Stimulated activated CD4-positive, alpha-beta T cell treated with anti-CD3 and anti-CD28 coated beads, Interleukin-15, amount 100 ng/mL, for 24 hours (primary cell): ENCODE results near the gene CAPN2.

ENCODE experiments used
- DNase-seq: peaks from one replicate; pipeline ENCODE4 v3.0.0-alpha.2; 2020

The CAPN2 gene

DNA sequence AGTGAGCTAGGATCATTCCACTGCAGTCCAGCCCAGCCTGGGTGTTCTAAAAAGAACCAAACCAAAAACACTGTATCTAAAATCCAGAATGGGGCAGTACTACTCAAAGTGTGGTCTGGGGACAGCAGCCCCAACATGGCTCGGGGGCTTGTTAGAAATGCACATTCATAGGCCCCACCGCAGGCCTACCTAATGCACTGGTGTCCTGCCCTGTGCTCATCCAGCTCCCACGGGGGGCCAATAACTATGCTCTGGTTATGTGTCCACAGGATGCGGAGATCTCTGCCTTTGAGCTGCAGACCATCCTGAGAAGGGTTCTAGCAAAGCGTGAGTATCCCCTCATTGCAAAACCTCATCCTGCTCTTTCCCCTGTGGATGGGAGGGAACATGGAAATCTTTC lies 51.5 kb downstream of the CAPN2 start:
- no peak for DNase-seq

DNA sequence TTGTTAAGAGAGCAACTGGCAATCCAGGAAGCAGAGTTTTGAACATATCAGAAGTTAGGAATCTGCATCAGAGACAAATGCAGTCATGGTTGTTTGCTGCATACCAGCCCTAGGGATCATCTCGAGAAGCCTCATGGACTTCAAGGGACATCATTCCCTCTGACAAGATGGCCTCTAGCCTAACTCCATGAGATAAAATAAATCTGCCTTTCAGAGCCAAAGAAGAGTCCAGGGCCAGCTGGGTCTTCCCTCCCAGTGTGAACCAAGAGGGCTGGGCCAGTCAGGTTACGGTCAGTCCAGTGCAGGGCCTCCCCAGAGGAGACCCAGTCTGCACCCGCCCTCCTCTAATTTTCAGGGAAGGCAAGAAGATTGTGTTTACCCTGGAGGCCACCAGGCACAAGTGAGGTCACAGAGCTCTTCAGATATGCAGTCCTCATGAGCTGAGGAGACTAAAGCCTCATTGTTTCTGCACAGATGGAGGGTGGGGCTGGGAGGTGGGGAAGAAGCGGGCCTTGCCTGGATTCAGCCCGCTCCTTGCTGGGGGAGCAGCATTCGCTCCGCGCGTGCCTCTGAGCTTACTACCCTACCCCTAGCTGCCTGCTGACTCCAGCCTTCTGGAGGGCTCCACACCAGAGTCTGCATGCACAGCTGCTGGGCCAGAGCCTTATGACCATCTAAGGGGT lies 52.8 kb downstream of the CAPN2 start:
- DNase-seq = no peak

- DNase-seq = no peak
Measured at GRCh38 chr1:223765719-223766340, 53.5 kb downstream of the CAPN2 start.

DNA sequence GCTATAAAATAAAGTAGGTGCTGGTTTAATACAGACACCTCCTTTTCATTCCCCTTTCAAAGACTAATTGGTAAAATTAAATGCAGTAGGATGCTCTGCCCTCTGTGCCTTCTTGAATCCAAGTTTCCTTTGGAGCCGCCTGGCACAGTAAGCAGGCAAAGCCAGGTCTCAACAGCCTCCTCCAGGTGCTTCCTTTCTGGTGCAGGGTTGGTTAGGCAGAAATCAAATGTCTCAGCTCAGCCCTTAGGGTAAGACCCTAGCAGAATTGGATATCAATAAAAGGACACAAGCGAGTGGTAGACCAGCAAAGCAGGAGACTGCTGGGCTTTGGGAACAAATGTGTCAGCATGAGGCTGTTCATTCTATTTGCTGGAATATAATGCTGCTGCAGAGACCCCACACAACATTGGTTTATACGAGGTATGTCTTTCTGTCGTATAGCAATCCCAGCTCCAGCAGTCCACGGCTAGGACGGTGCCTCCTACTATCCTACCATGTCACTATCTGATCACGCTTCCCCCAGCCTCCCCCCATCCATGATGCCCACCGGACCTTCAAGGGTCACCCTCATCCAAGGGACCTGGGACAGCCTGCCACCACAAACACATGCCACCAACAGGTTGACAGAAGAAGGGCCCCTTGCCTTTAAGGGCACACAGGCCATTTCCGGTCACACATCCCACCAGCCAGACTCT lies 58.4 kb downstream of the CAPN2 start:
- no peak for DNase-seq

DNA sequence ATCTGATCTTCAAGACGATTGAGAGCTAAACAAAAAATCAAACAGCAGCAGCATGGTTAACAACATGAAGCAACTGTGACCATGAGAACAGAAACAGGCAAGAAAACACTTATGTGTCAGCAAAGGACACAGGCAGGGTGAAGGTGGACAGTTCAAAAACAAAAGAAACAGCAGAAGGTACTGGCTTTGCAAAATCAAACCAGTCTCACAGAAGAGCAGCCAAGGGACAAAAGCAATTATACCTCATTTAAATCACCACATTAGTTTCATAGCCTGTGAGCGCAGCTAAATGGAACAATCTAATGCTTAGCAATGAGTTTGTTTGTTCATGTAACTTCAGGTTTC lies 59.1 kb downstream of the CAPN2 start:
- no peak for DNase-seq

DNA sequence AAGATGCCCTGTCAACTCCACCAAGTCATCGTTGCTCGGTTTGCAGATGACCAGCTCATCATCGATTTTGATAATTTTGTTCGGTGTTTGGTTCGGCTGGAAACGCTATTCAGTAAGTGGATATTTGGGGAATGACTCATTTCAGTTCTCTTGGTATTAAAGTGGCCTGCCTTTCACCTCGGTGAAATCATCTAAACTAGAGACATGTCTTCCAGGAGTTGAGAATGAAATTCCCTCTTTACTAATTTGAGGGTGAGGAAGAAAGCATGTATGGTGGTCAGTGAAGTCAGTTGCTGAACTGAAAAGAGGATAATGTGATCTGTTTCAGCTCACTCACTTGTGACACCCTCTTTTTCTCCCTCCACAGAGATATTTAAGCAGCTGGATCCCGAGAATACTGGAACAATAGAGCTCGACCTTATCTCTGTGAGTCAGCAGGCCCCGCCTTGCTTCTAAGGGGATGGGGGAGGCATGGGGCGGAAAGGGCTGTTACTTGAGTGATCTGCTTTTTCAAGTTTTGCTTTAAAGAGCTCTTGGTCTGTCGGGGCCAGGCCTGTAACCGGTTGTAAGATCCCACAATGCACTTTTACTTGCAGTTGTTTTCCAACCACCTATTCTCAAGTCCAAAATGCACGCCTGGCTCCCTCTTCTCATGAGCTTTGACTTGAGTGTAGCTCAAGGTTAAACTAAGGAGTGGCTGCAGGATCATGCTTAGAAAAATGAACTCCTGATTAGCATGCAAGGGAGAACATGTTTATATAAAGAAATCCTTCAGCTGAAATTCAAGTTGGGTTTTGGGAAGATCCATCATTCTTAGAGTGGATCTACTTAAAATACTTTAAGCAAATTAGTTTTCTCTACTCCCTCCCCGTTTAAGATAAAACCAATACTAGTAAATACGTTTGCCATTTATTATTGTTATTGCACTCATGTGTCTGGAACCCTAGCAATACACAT lies 59.8 kb downstream of the CAPN2 start:
- DNase-seq = no peak

GRCh38 chr1:223772771-223773160 lies 60.4 kb downstream of the CAPN2 start:
- DNase-seq = no peak

DNA sequence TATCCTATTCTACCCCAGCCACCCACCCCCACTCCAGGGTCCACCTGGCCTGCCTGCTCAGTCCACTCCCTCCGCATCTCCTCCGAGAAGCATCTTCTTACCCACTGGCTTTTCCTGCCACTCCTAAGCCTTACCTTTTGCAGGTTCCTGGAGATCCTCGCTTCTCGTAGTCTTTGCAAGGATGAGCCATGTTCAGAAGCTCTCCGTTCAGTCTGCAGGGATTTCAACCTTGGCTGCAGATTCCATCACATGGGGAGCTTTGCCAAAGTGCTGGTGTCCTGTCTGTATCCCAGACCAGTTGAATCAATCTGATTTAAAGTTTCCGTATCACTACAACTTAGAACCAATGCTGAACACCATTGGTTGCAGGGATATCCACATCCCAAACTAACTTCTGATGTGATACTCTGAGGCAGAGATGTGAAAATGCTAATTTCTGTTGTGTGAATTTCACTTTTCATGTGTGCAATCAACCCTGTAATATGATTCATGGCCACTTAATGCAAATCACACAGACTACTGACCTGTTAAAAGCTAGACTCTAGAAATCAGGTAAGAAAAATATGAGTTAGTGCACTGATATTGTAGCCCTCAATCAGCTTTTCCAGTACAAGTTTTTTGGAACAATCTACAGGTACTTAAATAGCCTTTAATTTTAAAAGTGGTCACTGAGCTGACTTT lies 61.9 kb downstream of the CAPN2 start:
- no peak for DNase-seq

- DNase-seq = no peak
Measured at GRCh38 chr1:223775054-223775453, 62.7 kb downstream of the CAPN2 start.

DNA sequence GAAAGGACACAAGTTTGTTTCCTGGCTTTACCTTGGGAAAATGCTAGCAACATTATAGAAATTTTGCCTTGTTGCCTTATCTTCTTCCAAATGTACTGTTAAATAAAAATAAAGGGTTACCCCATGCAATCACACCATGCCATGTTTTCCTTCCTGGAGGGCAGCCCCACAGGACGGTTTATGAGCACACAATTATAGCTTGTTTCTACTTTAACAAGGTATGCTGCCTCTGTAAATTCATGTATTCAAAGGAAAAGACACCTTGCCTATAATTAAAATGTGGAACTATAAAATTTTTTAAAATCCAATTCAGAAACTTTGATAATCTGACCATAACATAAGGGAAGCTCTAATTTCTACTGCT lies 63.4 kb downstream of the CAPN2 start:
- no peak for DNase-seq

GRCh38 chr1:223776075-223776814 lies 63.9 kb downstream of the CAPN2 start:
- peak; percentile 60 for DNase-seq

GRCh38 chr1:223776826-223777454 lies 64.6 kb downstream of the CAPN2 start:
- no peak for DNase-seq

DNA sequence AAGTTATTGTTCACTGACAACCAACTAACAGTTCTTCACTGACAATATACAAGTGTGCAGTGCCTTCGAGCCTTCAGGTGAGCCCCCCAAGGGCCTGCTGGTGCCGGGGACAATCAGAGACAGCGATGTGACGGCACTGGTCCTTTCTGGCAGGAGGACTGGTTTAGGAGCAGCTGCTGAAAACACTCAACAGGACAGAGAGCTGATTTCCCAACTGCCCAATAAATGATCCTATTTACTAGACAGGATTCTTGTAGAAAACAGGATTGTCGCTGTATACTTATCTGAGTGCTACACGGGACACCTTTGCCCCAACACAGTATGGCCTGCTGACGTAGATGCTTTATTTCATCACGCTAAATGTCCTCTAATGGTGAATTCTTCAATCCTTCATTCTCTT lies 68.0 kb downstream of the CAPN2 start:
- DNase-seq = no peak

- DNase-seq = no peak
Measured at GRCh38 chr1:223780949-223781348, 68.6 kb downstream of the CAPN2 start.

GRCh38 chr1:223783676-223784075 lies 71.3 kb downstream of the CAPN2 start:
- no peak for DNase-seq

DNA sequence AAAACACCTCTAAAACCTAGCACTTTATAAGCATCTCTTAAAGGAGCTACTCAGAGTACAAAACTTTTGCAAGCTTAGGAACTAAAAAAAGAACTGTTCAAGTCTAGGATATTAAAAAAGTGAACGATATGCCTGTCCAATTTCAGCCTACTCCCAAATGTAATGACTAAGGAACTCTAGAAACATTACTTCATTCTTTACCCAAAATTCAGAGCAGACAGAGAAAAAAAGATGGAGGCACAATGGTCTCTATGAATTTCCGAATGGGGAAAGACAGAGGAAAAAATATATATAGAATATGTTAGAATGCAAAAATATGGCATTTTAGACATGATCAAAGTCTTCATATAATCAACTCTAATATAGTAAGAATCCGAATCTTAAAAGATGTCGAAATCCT lies 72.2 kb downstream of the CAPN2 start:
- no peak for DNase-seq

GRCh38 chr1:223785808-223786207 lies 73.5 kb downstream of the CAPN2 start:
- no peak for DNase-seq

DNA sequence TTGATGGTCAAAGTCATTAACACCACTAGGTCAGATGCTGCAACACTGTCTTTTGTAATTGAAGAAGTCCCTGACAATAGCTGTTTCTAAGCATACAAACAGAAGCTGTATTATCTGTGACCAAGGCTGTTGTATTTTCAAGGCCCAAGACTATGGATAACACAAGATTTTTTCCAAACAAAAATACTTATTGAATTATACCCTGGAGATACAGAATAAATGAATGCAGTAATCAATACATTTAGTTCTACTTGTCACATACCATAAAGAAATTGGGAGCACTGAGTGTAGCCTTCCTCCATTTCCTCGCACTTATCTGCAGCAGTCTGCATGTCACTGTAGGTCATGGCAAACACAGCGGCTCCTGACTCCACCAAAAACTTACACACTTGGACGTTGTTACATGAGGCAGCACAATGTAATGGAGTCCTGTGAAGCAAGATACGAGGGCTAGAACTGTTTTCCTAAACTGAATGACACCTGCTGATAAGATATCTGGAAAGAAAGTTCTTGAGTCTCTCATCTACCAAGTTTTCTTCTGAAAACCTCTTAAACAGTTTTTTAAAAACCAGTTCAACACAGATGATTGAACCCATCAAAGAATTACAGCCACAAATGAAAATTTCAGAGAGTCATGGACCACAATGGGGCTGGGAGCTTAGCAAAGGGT lies 76.5 kb downstream of the CAPN2 start:
- DNase-seq = no peak

DNA sequence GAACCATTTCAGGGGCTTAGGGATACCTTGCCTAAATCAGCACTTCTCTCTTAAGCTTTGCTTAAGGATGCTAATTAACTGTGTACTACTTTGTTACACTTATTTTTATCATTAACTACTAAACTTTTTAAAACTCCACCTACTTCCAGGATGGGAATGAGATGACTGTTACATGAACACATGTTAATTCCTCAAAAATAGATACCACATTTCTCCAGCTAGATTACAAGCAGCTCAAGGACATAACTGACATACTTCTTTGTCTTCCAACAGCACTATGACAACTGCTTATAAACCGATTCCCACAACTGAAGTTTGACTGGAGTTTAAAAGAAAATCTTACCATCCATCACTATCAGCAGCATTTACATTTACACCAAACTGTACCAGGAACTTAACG lies 79.7 kb downstream of the CAPN2 start:
- no peak for DNase-seq

GRCh38 chr1:223793716-223794115 lies 81.4 kb downstream of the CAPN2 start:
- no peak for DNase-seq
